ENCODE data around the gene INTS6.
A peak's percentile ranks its signal among the peaks of the same experiment; 100 is the strongest.

Gene INTS6, protein sequence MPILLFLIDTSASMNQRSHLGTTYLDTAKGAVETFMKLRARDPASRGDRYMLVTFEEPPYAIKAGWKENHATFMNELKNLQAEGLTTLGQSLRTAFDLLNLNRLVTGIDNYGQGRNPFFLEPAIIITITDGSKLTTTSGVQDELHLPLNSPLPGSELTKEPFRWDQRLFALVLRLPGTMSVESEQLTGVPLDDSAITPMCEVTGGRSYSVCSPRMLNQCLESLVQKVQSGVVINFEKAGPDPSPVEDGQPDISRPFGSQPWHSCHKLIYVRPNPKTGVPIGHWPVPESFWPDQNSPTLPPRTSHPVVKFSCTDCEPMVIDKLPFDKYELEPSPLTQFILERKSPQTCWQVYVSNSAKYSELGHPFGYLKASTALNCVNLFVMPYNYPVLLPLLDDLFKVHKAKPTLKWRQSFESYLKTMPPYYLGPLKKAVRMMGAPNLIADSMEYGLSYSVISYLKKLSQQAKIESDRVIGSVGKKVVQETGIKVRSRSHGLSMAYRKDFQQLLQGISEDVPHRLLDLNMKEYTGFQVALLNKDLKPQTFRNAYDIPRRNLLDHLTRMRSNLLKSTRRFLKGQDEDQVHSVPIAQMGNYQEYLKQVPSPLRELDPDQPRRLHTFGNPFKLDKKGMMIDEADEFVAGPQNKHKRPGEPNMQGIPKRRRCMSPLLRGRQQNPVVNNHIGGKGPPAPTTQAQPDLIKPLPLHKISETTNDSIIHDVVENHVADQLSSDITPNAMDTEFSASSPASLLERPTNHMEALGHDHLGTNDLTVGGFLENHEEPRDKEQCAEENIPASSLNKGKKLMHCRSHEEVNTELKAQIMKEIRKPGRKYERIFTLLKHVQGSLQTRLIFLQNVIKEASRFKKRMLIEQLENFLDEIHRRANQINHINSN

GRCh38 chr13:51452361-51453206, at the start of gene INTS6:
Gene INTS6, minus strand, starts transcription at chr13:51453036. Its CDS starts 511 bp downstream, at chr13:51452525.
- peak within 1 kb of the TSS; percentile 96 to 100 (median 99) for H3K27ac ChIP-seq
- H3K4me3 ChIP-seq = peak within 1 kb of the TSS; percentile 71 to 96 (median 91)

- H3K27ac ChIP-seq = no peak overlapping the region
These were observed 49.4 kb upstream of the INTS6 start for GRCh38 chr13:51502153-51502651.

DNA sequence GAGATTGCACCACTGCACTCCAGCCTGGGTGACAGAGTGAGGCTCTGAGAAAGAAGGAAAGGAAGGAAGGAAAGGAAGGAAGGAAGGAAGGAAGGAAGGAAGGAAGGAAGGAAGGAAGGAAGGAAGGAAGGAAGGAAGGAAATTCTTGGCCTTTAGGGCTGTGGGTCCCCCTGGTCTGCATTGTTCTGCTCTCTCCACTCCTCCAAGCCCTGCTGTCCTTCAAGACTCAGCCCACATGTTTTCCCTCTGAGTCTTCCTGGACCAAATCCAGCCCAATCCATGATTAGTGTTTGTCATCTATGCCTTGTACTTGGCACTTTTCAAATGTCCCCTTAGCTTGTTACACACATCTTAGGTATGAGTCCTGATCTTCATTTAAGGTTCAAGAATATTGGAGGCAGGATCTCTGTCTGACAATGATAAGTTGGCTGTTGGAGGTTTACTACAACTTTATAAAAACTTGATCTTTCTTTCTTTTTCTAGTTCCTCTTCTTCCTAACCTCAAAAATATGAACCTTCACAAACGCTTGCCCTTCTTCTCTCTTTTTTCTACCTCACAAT, 48.8 kb upstream of the INTS6 start:
- H3K4me3 ChIP-seq = no peak overlapping the region
- no peak overlapping the region for H3K27ac ChIP-seq

More at GRCh38 chr13:51502153-51502651, 49.4 kb upstream of the INTS6 start:
- H3K4me3 ChIP-seq = no peak overlapping the region

GRCh38 chr13:51501096-51501495, 48.3 kb upstream of the INTS6 start:
- no peak overlapping the region for H3K27ac ChIP-seq
- H3K4me3 ChIP-seq = no peak overlapping the region

DNA sequence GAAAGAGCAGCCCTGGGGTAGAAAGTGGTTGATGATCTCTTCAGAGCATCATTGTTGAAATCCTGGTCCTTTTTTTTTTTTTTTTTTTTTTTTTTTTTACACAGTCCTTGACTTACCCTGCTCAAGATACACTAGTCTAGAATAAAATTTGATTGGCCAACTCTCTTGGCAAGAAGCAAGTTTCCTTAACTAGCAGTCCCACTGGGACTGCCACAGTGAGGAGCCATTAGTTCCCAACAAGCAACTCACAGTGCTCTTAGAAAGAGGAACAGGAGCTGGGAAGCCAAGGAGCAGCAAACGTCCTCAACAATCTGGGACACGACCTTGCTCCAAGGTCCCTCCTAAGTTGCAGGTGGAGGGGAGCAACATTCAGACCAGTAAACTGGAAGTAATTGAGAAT, 47.9 kb upstream of the INTS6 start:
- Histone ChIP-seq H3K27ac (no peak overlapping the region), H3K4me3 (no peak overlapping the region)

- H3K27ac ChIP-seq = no peak overlapping the region
- no peak overlapping the region for H3K4me3 ChIP-seq
These were observed 47.0 kb upstream of the INTS6 start for GRCh38 chr13:51499841-51500240.

GRCh38 chr13:51495316-51495715, 42.5 kb upstream of the INTS6 start:
- H3K27ac ChIP-seq = no peak overlapping the region
- no peak overlapping the region for H3K4me3 ChIP-seq

DNA sequence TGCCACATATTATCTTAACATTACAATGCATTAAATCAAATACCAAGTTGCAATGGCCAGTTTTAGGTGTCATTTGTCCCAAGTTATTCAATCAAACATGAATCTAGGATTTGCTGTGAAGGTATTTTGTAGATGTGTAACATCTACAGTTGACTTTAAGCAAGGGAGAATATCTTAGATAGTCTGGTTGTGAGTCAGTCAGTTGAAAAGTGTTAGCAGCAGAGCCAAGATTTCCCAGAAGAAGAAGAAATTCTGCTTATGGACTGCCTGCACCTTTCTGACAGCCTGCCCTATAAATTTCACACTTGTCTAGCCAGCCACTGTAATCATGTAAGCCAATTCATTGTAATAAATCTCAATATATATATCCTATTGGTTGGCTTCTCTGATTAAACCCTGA, 41.3 kb upstream of the INTS6 start:
- H3K27ac ChIP-seq = no peak overlapping the region
- H3K4me3 ChIP-seq = no peak overlapping the region

- no peak overlapping the region for H3K27ac ChIP-seq
- H3K4me3 ChIP-seq = no peak overlapping the region
These were observed 35.4 kb upstream of the INTS6 start for GRCh38 chr13:51488212-51488611.

DNA sequence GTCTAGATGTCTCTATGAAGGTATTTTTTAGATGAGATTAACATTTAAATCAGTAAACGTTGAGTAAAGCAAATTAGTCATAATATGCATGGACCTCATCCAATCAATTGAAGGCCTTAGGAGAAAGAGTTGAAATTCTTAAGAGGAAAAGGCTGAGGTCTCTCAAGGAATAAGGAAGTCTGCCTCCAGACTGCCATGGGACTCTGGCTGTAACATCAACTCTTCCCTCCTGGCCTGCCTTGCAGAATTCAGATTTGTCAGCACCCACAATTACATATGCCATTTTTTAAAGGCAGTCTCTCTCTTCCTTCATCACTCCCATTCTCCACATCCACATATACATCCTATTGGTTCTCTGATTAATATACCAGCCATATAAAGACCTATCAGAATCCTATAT, 28.8 kb upstream of the INTS6 start:
- Histone ChIP-seq H3K27ac (no peak overlapping the region), H3K4me3 (no peak overlapping the region)

DNA sequence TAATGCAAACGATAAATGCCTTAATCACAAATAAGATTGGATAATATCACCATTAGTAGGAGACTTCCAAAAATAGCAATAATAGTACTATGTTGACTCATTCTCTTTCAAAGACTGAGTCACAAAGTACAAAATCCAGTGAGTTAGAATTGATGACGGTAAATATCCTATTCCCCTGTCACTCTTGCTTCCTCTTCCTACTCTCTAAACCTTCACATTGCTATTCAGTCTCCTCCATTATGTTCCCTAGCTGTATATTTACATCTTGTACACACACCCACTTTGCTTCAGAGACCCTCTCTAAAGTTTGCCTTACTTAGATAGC, 26.3 kb upstream of the INTS6 start:
- H3K4me3 ChIP-seq = no peak overlapping the region
- no peak overlapping the region for H3K27ac ChIP-seq

GRCh38 chr13:51478418-51479198, 25.8 kb upstream of the INTS6 start:
- no peak overlapping the region for H3K4me3 ChIP-seq
- no peak overlapping the region for H3K27ac ChIP-seq

- no peak overlapping the region for H3K27ac ChIP-seq
- no peak overlapping the region for H3K4me3 ChIP-seq
These were observed 25.0 kb upstream of the INTS6 start for GRCh38 chr13:51477653-51478324.

DNA sequence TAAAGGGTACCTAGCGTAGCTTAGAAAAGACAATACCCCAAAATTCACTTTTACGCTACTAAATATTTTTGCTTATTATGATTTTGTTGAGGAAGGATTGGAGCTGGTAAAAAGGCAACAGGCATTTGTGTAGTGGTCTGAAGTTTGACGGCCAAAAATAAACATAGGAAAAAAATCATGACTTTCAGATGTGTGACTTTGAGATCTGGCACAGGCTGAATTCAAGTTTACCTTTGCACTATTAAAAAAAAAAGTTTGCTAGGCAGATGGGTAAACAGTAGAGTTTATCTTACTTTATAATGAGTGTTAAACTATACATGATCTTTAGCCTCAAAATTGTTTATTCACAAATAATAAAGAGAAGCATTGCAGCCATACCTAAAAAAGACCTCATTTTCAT, 24.3 kb upstream of the INTS6 start:
- Histone ChIP-seq H3K4me3 (no peak overlapping the region), H3K27ac (no peak overlapping the region)

DNA sequence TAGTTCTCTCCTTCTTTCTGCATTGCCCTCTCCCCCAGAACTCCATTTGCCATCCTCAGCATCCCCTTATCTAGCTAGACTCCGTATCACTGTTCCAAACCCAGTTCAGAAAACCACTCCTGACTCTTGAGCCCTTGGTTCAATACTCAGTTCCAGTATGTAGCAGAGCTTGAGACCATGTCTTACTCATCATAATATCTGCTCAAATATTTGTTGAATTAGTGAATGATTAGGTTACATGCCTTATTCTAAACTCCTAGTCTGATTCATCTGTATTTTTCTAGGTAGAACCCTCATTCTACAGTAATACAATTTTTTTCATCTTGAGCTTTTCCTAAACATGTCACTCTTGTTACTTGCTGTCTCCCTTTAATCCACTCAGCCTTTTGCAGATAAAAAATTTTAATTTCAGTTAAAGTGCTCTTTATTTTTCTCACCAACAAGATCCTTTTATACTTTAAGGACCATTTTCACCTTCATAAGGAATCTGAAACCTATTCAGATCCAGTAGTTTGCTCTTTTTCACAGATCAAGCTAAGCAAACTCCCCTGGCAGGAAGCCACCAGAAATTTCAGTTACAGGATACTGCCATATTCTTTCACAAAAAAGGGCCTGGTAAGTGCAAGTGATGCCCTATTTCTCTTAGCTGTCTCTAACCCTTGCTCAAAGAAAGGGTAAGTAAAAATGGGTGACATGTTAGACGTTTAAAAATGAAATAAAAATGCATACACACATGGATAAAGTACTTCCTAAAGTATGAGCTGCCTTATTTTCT, 23.1 kb upstream of the INTS6 start:
- Histone ChIP-seq H3K27ac (no peak overlapping the region), H3K4me3 (no peak overlapping the region)

DNA sequence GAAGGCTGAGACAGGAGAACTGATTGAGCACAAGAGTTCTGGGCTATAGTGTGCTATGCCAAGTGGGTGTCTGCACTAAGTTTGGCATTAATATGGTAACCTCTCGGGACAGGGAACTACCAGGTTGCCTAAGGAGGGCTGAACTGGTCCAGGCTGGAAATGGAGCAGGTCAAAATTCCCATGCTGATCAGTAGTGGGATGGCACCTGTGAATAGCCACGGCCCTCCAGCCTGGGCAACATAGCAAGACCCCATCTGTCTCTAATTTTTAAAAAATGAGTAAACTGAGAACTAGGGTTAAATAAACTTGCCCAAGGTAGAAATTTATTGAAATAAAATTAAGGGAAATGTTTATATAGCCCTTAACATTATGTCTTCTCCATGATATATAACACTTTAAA, 17.0 kb upstream of the INTS6 start:
- H3K27ac ChIP-seq = no peak overlapping the region

DNA sequence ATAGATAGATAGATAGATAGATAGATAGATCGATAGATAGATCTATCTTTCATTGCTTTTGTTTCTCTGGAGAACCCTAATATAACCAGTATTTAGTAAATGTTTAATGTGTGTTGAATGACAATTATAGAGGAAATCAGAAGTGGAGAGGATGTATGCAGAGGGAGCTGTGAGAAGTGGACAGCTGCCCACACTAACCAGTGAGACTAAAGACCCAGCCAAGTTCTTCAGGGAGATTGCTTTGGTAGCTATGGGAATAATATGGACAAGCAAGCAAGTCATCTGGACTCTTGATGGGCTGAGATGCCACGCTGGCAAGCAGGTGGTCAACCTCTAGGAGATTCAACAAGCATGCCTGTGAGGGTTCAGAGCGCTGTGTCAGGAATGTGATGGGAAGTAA, 14.9 kb upstream of the INTS6 start:
- Histone ChIP-seq H3K4me3 (no peak overlapping the region), H3K27ac (no peak overlapping the region)

More for the DNA sequence above, 17.0 kb upstream of the INTS6 start:
- H3K4me3 ChIP-seq = no peak overlapping the region

GRCh38 chr13:51465124-51465523, 12.3 kb upstream of the INTS6 start:
- no peak overlapping the region for H3K4me3 ChIP-seq
- no peak overlapping the region for H3K27ac ChIP-seq

All from skin epidermis (tissue), 12 donors.